C4-2B (cell line): ENCODE measurements around the gene SLC24A3.

Source experiments
- H3K27ac ChIP-seq: fragments of 450-650 bp; 2 replicates; pipeline ENCODE4 v1.5.1; 2017
- ZFX ChIP-seq: fragments of 450-650 bp; IDR thresholded peaks from 2 replicates; pipeline ENCODE4 v1.6.1; 2017
- TF ChIP-seq, protein P1 (sequence below): fragments of 450-650 bp; conservative IDR thresholded peaks from 2 replicates; pipeline ENCODE4 v1.5.1; 2017; ENCODE audit warnings: mild to moderate bottlenecking

The SLC24A3 gene

DNA sequence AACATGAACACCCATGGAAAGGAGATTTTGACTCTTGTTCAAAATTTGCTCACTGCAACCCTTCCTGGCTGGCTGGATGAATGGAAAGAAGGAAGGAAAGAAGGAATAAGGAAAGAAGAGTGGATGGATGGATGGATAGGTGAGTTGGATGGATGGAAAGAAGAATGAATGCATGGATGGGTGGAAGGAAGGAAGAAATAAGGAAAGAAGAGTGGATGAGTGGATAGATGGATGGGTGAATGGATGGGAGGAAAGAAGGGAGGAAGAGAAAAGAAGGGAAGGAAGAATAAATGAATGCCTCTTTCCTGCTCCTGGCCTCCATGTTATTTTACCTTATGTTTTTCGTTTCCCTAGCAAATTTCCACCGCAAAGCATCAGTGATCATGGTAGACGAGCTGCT lies 471.4 kb downstream of the SLC24A3 start:
- no peak overlapping the region for H3K27ac ChIP-seq
- TF ChIP-seq ZFX, result no peak
- TF ChIP-seq, protein P1, sequence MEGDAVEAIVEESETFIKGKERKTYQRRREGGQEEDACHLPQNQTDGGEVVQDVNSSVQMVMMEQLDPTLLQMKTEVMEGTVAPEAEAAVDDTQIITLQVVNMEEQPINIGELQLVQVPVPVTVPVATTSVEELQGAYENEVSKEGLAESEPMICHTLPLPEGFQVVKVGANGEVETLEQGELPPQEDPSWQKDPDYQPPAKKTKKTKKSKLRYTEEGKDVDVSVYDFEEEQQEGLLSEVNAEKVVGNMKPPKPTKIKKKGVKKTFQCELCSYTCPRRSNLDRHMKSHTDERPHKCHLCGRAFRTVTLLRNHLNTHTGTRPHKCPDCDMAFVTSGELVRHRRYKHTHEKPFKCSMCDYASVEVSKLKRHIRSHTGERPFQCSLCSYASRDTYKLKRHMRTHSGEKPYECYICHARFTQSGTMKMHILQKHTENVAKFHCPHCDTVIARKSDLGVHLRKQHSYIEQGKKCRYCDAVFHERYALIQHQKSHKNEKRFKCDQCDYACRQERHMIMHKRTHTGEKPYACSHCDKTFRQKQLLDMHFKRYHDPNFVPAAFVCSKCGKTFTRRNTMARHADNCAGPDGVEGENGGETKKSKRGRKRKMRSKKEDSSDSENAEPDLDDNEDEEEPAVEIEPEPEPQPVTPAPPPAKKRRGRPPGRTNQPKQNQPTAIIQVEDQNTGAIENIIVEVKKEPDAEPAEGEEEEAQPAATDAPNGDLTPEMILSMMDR, result no peak

DNA sequence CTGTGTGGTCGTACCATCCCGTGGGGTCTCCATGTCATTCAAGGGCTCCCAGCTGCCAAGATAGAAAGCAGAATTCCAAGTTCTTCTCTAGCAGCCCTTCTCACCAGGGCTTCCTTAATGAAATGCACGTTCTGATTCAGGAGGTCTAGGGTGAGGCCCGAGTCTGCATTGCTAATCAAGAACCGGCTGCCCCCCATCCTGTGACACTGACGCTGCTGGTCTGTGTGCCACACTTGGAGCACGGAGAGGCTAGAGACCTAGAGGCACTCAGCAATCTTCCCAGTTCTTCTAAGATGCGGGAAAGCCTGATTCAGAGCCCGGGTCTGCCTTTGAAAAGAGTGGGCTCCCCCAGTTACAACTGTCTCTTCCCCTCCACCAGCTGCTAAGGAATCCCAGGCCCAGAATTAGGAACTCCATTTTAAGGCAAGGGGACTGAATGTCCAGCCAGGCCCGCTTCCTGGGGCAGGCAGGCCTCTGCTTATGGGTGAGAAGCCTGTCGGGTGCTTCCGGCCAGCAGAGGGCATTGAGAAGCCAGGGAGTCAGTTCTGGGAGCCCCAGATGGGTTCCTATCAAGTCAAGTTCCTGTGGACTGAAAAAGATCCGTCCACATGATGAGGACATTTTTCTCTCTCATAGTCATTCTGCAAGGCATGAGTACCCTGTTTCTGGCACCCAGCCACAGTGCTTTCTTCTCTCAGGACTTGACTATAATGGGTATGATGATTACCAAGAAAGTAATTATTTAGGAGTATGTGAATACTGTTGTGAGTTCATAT lies 475.8 kb downstream of the SLC24A3 start:
- no peak for TF ChIP-seq ZFX
- TF ChIP-seq, protein P1, result peak; percentile 71
- no peak overlapping the region for H3K27ac ChIP-seq

DNA sequence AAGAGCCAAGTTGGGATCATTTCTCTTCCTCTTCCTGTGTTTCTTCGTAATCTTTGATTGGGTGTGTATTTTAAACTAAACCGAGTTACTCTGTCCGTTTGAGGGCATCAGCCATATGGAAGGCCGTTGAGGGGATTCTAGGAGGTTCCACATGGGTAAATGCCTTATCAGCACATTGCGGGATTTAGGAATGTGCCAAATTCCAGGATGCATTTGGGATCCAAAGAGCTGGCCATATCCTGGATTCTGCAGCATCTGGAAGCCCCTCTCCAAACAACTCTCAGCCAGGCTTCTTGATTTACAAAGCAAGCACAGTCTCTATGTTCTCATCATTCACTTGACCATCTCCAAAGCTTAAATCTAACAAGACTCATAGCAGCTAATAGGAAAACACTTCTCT lies 478.0 kb downstream of the SLC24A3 start:
- no peak overlapping the region for H3K27ac ChIP-seq
- TF ChIP-seq ZFX, result no peak
- TF ChIP-seq, protein P1, result no peak

DNA sequence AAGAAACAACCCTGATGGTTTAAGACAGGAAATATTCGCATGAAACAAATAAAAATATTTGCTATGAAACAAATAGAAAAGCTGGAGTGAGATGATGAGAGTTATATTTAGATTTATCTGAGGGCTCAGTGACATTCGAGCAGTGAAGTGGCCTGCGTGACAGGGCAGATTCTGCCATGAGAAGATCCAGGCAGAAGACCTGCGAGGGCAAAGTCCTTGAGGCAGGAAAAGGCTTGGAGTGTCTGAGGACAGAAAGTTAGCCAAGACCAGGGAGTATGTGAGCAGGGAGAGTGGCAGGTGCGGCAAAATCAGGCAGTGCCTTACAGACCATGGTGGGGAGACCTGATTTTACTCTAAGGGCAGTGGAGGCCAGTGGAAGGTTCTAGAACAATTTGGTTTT lies 478.7 kb downstream of the SLC24A3 start:
- H3K27ac ChIP-seq, result no peak overlapping the region
- TF ChIP-seq, protein P1, result no peak
- no peak for TF ChIP-seq ZFX

DNA sequence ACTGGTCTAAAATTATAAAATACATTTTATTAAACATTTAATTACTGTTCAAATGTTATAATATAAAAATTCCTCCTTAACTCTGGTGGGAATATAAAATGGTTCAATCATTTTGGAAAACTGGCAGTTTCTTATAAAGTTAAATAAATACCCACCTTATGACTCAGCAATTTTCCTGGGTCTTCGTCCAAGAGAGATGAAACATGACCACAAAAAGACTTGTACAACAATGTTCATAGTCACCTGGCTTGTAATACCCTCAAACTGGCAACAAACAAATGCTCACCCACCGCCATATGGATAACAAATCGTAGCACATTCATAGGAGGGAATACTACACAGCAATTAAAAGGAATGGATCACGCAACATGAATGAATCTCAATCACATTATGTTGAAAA lies 479.7 kb downstream of the SLC24A3 start:
- no peak for TF ChIP-seq ZFX
- TF ChIP-seq, protein P1, result no peak
- H3K27ac ChIP-seq, result no peak overlapping the region

DNA sequence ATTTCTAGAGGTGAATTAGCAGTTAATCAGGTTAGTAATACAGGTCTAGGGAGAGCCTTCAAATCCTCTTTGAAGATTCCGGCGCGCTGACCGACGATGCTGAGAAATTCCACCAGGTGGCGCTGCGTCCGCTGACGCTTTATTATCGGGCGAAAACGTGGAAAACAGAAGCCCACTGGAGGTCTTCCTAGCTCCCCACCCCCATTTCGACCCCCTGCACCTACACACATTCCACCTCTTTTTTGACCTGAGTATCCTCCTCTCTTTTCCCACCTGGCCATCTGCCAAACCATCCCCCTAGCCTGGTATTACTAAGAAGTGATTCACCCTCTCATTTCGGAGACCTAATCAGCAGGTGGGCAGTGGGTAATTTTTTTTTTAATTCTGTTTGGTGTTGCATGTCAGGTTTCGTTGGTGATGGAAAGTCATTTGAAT lies 480.3 kb downstream of the SLC24A3 start:
- H3K27ac ChIP-seq, result no peak overlapping the region

DNA sequence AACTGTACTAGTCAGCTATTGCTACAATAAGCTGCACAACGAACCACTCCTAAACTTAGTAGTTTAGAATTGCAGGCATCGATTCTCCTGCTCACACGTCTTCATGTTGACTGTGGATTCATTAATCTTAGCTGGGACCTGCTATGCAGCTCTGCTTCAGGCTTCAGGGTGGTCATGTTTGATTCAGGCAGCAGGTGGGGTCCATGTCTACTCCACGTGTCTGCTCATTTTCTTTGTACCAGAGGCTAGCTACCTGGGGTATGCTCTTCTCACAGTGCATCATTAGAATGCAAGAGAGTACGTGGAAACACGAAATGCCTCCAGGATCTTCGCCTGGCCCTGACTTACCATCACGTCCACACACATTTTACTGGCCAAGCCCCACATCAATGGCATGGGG lies 481.1 kb downstream of the SLC24A3 start:
- no peak overlapping the region for H3K27ac ChIP-seq
- TF ChIP-seq ZFX, result no peak
- TF ChIP-seq, protein P1, result no peak

More for the DNA sequence above, 480.3 kb downstream of the SLC24A3 start:
- TF ChIP-seq, protein P1, result peak; percentile 90
- TF ChIP-seq ZFX, result no peak
